HG02798 (cell line): ENCODE results near the gene SUFU.
A peak's percentile ranks its signal among the peaks of the same experiment; 100 is the strongest.
"Not testable (repeated sequence)": the region's sequence is repeated elsewhere in the genome, so short reads cannot be mapped to it uniquely, and the experiment has no call there.

Experiments
- ATAC-seq: cut with Tn5 transposase; IDR thresholded peaks from one replicate; pipeline ENCODE4 v1.9.1; 2021; ENCODE audit warnings: mild to moderate bottlenecking; ENCODE audit not compliant: unreplicated experiment, poor library complexity

Gene SUFU

GRCh38 chr10:102476466-102477141, 27.2 kb upstream of the SUFU start:
- ATAC-seq, result no peak

DNA sequence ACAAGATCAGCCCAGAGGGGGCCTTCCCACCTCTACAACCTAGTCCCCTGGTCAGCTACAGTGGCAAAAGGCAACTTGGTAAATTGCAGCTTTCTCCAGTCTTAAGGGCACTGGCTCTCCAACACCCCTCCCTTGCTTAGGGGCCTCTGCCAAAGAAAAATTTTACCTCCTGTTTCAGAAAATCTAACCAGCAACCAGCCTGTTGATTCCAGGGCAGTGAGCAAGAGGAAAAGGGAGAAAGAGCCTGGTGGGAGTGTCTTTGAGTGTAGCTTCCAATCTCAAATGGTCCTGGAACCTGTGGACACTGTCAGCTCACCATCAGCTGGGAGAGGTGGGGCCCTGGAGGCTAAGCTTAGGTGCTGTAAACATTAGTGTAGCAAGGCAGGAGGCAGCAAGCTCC, 24.1 kb upstream of the SUFU start:
- ATAC-seq, result no peak

DNA sequence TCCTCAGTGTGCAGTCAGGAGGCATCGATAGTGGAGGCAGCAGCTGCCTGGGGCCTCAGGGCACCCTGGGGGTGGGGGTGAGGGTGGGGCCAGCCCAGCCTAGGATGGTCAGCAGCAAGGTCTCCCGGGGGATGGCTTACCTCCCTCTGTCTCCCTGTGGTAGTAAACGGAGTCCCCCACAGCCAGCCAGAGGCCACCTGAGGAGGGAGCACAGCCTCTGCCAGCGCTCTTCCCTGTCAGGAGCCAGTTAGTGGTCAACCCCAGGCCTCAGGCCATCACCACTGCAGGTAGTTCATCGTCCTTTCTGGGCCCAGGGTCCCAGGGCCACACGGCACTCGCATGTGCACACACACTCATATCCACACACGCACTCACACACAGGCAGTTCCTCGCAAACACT, 23.4 kb upstream of the SUFU start:
- ATAC-seq, result no peak

DNA sequence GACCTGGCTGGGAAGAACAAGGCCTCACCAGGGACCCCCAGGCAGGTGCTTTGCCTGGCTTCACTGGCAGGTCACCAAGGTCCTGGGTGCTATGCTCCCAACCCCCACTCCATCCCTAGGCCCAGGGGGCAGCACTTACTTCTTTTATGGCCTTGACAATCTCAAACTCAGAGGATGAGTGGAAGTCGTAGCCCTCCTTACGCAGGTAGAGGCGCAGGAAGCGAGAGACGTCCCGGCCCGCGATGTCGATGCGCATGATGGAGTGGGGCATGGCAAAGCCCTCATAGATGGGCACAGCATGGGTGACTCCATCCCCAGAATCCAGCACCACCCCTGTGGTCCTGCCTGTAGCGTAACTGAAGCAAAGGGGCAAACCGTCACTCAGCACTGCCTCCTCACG, 19.8 kb upstream of the SUFU start:
- ATAC-seq, result no peak

- ATAC-seq, result no peak
Measured at GRCh38 chr10:102485093-102485784, 18.5 kb upstream of the SUFU start.

GRCh38 chr10:102491136-102491535, 12.6 kb upstream of the SUFU start:
- no peak for ATAC-seq

DNA sequence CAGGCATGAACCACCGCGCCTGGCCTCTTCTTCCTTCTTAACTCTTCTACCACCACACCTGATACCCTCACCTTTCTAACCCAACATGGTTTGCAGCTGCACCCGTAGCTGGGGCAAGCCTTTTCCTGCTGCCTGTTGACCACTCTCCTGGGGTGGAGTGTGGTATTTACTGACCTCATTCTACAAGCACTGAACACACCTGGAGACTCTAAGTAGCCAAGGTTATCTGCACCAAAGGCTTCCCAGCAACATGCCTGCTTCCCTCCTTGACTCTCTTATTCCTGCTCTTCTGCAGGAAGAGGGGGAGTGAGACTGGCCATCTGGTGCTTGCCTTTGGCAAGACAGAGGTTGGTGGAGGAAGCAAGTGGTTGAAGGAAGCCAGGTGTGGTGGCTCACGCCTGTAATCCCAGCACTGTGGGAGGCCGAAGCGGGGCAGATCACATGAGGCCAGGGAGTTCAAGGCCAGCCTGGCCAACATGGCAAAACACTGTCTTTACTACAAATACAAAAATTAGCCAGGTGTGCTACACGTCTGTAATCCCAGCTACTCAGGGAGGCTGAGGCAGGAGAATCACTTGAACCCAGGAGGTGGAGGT, 11.3 kb upstream of the SUFU start:
- no peak for ATAC-seq

GRCh38 chr10:102492983-102493382, 10.8 kb upstream of the SUFU start:
- no peak for ATAC-seq

- ATAC-seq, result no peak
Measured at GRCh38 chr10:102493771-102494170, 10.0 kb upstream of the SUFU start.

- no peak for ATAC-seq
Measured at GRCh38 chr10:102497545-102497944, 6.2 kb upstream of the SUFU start.

- ATAC-seq, result no peak
Measured at GRCh38 chr10:102499356-102499755, 4.4 kb upstream of the SUFU start.

GRCh38 chr10:102500686-102501085, 3.1 kb upstream of the SUFU start:
- not testable (repeated sequence) for ATAC-seq

DNA sequence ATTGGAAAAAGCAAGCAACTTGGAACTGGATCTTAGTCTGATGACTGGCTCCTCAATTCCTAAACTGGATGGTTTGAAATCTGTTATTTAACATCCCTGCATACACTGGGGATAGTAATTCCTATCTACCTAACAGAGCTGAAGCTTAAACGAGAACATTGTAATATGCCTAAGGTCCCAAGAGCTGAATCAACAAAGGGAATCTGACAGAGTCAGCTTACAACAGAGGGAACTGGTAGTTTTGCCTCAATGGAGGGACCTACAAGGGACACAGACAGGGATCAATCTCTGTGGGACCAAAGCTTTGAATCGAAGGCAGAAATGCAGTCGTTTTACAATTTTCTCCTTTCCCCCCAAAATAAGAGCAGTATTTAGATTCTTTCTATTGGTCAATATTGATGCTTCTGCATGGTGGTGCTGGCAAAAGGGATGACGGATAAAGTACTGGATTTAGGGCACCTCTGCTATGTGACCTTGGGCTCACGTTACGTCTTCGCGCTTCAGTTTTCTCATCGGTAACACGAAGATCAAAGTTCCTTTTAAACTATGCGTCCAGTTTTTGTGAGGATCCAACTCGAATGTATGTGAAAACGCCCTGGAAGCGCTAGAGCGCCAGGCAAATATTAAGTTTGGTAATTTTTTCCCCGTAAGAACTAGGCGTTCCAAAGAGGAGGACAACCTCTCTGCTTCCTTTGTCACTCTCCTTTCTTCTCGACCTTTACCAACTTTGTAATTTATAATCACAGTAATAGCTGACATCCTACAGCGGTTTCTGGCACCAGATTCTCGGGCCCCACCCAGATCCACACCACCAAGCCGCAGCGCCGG, 2.4 kb upstream of the SUFU start:
- ATAC-seq, result no peak

DNA sequence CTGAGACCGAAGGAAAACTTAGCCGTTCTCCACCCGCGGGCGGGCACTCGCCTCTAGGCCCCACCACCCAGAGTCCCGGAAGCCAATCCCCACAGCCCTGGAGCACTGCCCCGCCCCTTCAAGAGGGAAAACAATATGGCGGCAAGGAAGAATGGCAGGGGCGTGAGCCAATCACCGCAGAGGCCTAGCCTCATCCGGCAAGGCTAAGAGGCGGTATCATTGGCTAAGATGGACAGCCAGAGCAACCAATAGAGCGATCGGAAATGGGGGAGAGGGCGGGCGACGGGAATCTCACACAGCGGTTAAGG, 1.8 kb upstream of the SUFU start:
- ATAC-seq, result peak; percentile 78

DNA sequence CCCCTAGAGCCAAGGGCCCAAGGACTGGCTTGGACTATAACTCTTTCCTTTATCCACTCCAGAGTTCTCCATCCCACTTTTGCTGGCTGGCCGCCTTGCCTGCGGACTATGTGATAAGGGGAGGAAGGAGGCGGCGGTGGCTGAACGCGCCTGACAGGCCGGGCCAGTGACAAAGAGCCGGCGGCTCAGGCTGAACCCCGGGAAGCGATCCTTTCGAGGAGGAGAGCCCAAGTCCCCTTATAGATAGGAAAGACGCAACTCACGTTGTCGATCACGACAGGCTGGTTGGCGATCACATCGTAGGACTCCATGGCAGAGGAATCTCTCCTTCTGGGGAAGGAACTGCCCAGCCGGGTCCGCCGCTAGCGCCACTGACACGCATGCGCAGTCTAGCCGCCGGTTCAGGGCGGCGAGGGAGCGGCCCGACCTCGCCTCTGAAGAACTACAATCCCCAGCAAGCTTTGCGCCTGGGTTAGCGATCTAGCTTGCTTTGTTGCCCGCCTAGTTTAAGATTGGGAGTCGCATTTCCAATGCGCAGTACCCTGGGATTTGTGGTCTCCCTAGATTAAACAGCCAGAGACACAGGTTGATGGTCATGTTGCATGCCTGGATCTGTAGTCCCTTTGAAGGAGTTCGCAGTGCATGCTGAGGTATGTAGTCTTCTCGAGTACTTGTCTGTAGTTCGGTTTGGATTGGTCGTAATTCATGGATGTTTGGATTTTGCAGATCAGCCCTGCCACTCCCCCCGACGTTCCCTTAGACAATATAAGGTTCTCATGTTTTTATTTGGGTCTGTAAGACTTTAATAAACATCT, 1.2 kb upstream of the SUFU start, which contains the start of gene ACTR1A:
Gene ACTR1A, minus strand, starts transcription at position 376 of the 815 bp plus-strand sequence. Its CDS starts 65 bp downstream, at position 311.
- ATAC-seq, result peak; percentile 57

- no peak for ATAC-seq
Measured at GRCh38 chr10:102504179-102504975, 605 bp downstream of the SUFU start.

DNA sequence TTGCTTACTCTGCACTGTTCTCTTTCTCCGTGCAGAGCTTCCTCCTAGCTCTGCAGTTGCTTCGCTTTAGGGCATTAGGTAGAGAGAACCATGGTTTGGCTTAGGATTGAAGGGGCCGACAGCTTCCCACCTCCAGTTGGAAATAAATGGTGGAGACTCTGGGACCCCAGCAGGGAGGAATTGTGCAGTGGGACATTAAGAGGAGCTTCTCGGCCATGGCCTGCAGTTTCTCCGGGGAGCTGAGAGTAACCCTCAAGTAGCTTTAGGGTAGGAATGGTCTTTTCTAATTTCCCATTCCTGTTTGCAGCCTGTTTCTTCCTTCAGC, 1.2 kb downstream of the SUFU start:
- ATAC-seq, result no peak

DNA sequence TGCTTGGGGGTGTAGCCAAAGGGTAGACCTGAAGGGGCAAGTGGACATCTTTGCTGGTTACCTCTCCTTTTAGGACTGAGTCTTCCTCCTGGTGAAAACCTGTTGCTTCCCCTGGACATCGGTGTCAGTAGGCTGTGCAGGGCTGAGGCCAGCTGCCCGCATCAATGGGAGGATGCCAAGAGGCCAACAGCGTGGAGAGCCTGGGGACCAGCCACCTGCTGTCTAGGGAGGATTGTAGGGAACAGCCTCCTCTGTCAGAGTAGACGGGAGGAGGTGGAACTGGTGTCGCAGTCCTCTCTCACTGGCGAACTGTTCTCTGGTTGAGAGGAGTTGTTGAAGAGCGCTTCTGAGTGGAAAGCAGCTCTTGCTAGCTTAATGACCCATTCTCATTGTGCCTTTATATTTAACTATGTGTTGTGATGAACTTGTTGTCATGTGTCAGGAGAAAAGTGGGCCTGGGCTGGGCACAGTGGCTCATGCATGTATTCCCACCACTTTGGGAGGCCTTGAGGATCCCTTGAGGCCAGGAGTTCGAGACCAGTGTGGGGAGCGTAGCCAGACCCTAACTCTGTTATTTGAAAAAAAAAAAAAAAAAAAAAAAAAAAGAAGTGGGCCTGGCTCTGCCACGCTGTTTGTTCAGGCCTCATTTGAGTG, 1.8 kb downstream of the SUFU start:
- ATAC-seq, result no peak

DNA sequence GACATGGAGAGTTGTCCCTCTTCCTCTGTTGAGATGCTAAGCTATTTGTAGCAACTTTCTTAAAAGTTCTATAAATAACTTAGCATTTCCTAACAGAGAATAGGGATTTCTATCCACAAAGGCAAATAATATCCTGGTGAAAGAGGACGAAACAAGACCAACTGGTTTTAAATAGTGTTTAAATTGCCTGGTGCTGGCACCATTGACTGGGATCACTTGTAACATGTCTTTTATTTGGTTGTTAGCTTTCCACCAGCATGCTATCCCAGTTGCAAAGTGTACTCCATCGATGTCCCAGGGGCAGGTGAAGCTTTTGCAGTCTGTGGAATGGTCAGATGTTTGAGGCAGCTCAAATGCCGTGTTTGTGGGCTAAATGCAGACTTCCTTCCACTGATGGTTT, 3.7 kb downstream of the SUFU start:
- ATAC-seq, result no peak
